IMR-90 (cell line): Measurements from ENCODE around the gene PTGES2. TPM values are rescaled to one million over a fixed set of nuclear protein-coding genes. Genes with fewer than 3 reads are reported as not detected.

Experiments used
- ATAC-seq: fragments of 200-7000 bp; cut with Tn5 transposase; 2 replicates; pipeline ENCODE4 v1.9.1; 2020; ENCODE audit warnings: low read depth, mild to moderate bottlenecking, moderate library complexity
- BruUV-seq: library from RNA; stranded (reverse); fragments of 400-500 nt; replicated peaks from 2 replicates; lab custom pipeline; 2021; lab: Mats Ljungman, UMichigan
- CTCF ChIA-PET: fragments of 300-600 bp; formaldehyde crosslinking; extraction: SDS; loops from one replicate; lab custom pipeline; 2021; ENCODE audit warnings: antibody characterized with exemption; lab: Yijun Ruan, JAX
- POLR2A ChIA-PET: fragments of 300-600 bp; sonication (Branson Sonifier 250); formaldehyde crosslinking; loops from one replicate; lab custom pipeline; 2022; ENCODE audit warnings: antibody characterized with exemption; ENCODE audit not compliant: unreplicated experiment; lab: Charles Lee
- DNase-seq: peaks from one replicate; pipeline ENCODE4 v3.0.0; 2013
- H2AFZ ChIP-seq: replicated peaks from 2 replicates; pipeline ENCODE3; 2013; ENCODE audit warnings: low read length, mild to moderate bottlenecking; ENCODE audit not compliant: poor library complexity
- H2AK5ac ChIP-seq: 2 replicates; pipeline ENCODE4 v1.6.1; 2013; ENCODE audit warnings: low read depth, low read length, inconsistent platforms
- H2AK9ac ChIP-seq: replicated peaks from 2 replicates; pipeline ENCODE3; 2013; ENCODE audit warnings: mild to moderate bottlenecking, low read depth, low read length, moderate library complexity; ENCODE audit not compliant: poor library complexity
- H2BK120ac ChIP-seq: 2 replicates; pipeline ENCODE4 v1.6.1; 2013; ENCODE audit warnings: low read depth, low read length, inconsistent platforms
- H2BK15ac ChIP-seq: 3 replicates; pipeline ENCODE4 v1.6.1; 2013; ENCODE audit warnings: low read depth, low read length, inconsistent platforms
- H2BK20ac ChIP-seq: 2 replicates; pipeline ENCODE4 v1.6.1; 2013; ENCODE audit warnings: low read depth, mild to moderate bottlenecking, inconsistent platforms, low read length, moderate library complexity
- H2BK5ac ChIP-seq: 2 replicates; pipeline ENCODE4 v1.6.1; 2013; ENCODE audit warnings: mild to moderate bottlenecking, low read depth, low read length, inconsistent platforms; ENCODE audit not compliant: poor library complexity, severe bottlenecking
- H3K14ac ChIP-seq: replicated peaks from 2 replicates; pipeline ENCODE4 v1.6.1; 2013; ENCODE audit warnings: low read depth, low read length, inconsistent platforms
- H3K18ac ChIP-seq: 2 replicates; pipeline ENCODE4 v1.6.1; 2013; ENCODE audit warnings: low read depth, low read length, control low read depth
- H3K23ac ChIP-seq: 2 replicates; pipeline ENCODE4 v1.6.1; 2013; ENCODE audit warnings: low read depth, low read length, inconsistent platforms
- H3K27ac ChIP-seq: 2 replicates; pipeline ENCODE4 v1.5.1; 2013; ENCODE audit warnings: mild to moderate bottlenecking, control low read depth, low read length; ENCODE audit not compliant: insufficient read depth
- H3K27me3 ChIP-seq: 2 replicates; pipeline ENCODE4 v1.6.1; 2013; ENCODE audit warnings: low read length; ENCODE audit not compliant: control insufficient read depth, insufficient read depth
- H3K36me3 ChIP-seq: 2 replicates; pipeline ENCODE4 v1.6.1; 2013; ENCODE audit warnings: low read length, mixed read lengths; ENCODE audit not compliant: control insufficient read depth, insufficient read depth
- H3K4ac ChIP-seq: 2 replicates; pipeline ENCODE4 v1.6.1; 2013; ENCODE audit warnings: low read depth, low read length, inconsistent platforms
- H3K4me1 ChIP-seq: 2 replicates; pipeline ENCODE4 v1.6.1; 2013; ENCODE audit warnings: low read length, mixed read lengths; ENCODE audit not compliant: control insufficient read depth, insufficient read depth
- H3K4me2 ChIP-seq: 2 replicates; pipeline ENCODE4 v1.6.1; 2013; ENCODE audit warnings: low read depth, mild to moderate bottlenecking, control low read depth, low read length, moderate library complexity
- H3K4me3 ChIP-seq: 2 replicates; pipeline ENCODE4 v1.5.1; 2013; ENCODE audit warnings: low read depth, mild to moderate bottlenecking, control low read depth, low read length, moderate library complexity; ENCODE audit not compliant: insufficient read depth
- H3K56ac ChIP-seq: 2 replicates; pipeline ENCODE4 v1.6.1; 2013; ENCODE audit warnings: low read length, inconsistent platforms; ENCODE audit not compliant: insufficient read depth; ENCODE audit errors: extremely low read depth
- H3K79me1 ChIP-seq, 2 experiments: 2 replicates each; pipeline ENCODE4 v1.6.1; 2013; ENCODE audit warnings: low read length in 2 of 2, inconsistent platforms in 1 of 2, low read depth in 1 of 2
- H3K9ac ChIP-seq: 2 replicates; pipeline ENCODE4 v1.6.1; 2013; ENCODE audit warnings: low read depth, low read length, control low read depth
- H3K9me1 ChIP-seq: 2 replicates; pipeline ENCODE4 v1.6.1; 2013; ENCODE audit warnings: low read length, inconsistent platforms; ENCODE audit not compliant: insufficient read depth
- H3K9me3 ChIP-seq: 2 replicates; pipeline ENCODE4 v1.6.1; 2013; ENCODE audit warnings: low read length; ENCODE audit not compliant: control insufficient read depth, insufficient read depth
- H4K20me1 ChIP-seq: 2 replicates; pipeline ENCODE4 v1.6.1; 2013; ENCODE audit warnings: low read length, inconsistent platforms; ENCODE audit not compliant: insufficient read depth
- H4K5ac ChIP-seq: 2 replicates; pipeline ENCODE4 v1.6.1; 2013; ENCODE audit warnings: mild to moderate bottlenecking, low read depth, low read length, control low read depth
- H4K8ac ChIP-seq, 2 experiments: 2 replicates each; pipeline ENCODE4 v1.6.1; 2013; ENCODE audit warnings: low read depth in 2 of 2, low read length in 2 of 2, control low read depth in 1 of 2, inconsistent platforms in 1 of 2
- H4K91ac ChIP-seq: 2 replicates; pipeline ENCODE4 v1.6.1; 2013; ENCODE audit warnings: low read depth, low read length, inconsistent platforms; ENCODE audit not compliant: insufficient read depth
- BHLHE40 ChIP-seq: fragments of 150-350 bp; IDR thresholded peaks from 2 replicates; pipeline ENCODE4 v1.6.1; 2016; ENCODE audit warnings: mild to moderate bottlenecking, low read depth, low read length
- CEBPB ChIP-seq: IDR thresholded peaks from 2 replicates; pipeline ENCODE4 v1.6.1; 2012; ENCODE audit warnings: low read depth, low read length, improper control_type of control experiment
- CHD1 ChIP-seq: IDR thresholded peaks from 2 replicates; pipeline ENCODE4 v1.6.1; 2012; ENCODE audit warnings: low read depth, low read length, improper control_type of control experiment
- CTCF ChIP-seq: conservative IDR thresholded peaks from 2 replicates; pipeline ENCODE4 v1.5.1; 2012; ENCODE audit warnings: mild to moderate bottlenecking, low read depth, low read length, improper control_type of control experiment
- ELK1 ChIP-seq: fragments of 150-350 bp; IDR thresholded peaks from 2 replicates; pipeline ENCODE4 v1.6.1; 2016; ENCODE audit warnings: low read depth, mild to moderate bottlenecking, low read length, moderate library complexity, borderline replicate concordance
- FOS ChIP-seq: fragments of 150-350 bp; IDR thresholded peaks from 2 replicates; pipeline ENCODE4 v1.6.1; 2016; ENCODE audit warnings: low read depth, low read length
- MAFK ChIP-seq: IDR thresholded peaks from 2 replicates; pipeline ENCODE4 v1.6.1; 2012; ENCODE audit warnings: low read depth, low read length, improper control_type of control experiment
- MAZ ChIP-seq: IDR thresholded peaks from 2 replicates; pipeline ENCODE4 v1.6.1; 2012; ENCODE audit warnings: low read depth, mild to moderate bottlenecking, low read length, improper control_type of control experiment, moderate library complexity, borderline replicate concordance
- MXI1 ChIP-seq: IDR thresholded peaks from 2 replicates; pipeline ENCODE4 v1.6.1; 2012; ENCODE audit warnings: low read depth, mild to moderate bottlenecking, low read length, moderate library complexity, borderline replicate concordance
- NFE2L2 ChIP-seq: fragments of 150-350 bp; IDR thresholded peaks from 2 replicates; pipeline ENCODE4 v1.6.1; 2016; ENCODE audit warnings: low read depth, mild to moderate bottlenecking, low read length
- POLR2A ChIP-seq: IDR thresholded peaks from 2 replicates; pipeline ENCODE4 v1.6.1; 2012; ENCODE audit warnings: mild to moderate bottlenecking, low read depth, low read length
- RAD21 ChIP-seq: IDR thresholded peaks from 2 replicates; pipeline ENCODE4 v1.6.1; 2012; ENCODE audit warnings: low read length, improper control_type of control experiment
- RCOR1 ChIP-seq: IDR thresholded peaks from 2 replicates; pipeline ENCODE4 v1.6.1; 2012; ENCODE audit warnings: mild to moderate bottlenecking, low read length, improper control_type of control experiment; ENCODE audit not compliant: insufficient replicate concordance
- RFX5 ChIP-seq: IDR thresholded peaks from 2 replicates; pipeline ENCODE4 v1.8.0; 2012; ENCODE audit warnings: low read depth, mild to moderate bottlenecking, low read length, moderate library complexity
- SMC3 ChIP-seq: fragments of 150-350 bp; IDR thresholded peaks from 2 replicates; pipeline ENCODE4 v1.6.1; 2016; ENCODE audit warnings: low read depth, mild to moderate bottlenecking, antibody characterized with exemption, low read length, moderate library complexity
- USF2 ChIP-seq: fragments of 150-350 bp; IDR thresholded peaks from 2 replicates; pipeline ENCODE4 v1.6.1; 2017; ENCODE audit warnings: mild to moderate bottlenecking, antibody characterized with exemption, low read length, low read depth
- WGBS, 2 experiments: methylation state at CpG; one replicate each; pipeline versions ENCODE4 v1.1.5 to v1.1.7; 2013; ENCODE audit warnings: missing lambda C conversion rate in 2 of 2; ENCODE audit not compliant: insufficient read length in 1 of 2; ENCODE audit errors: extremely low coverage in 2 of 2; 5-methylcytosine and 5-hydroxymethylcytosine counted together
- dilution Hi-C: fragments of 300-500 bp; cut with HindIII; formaldehyde crosslinking; loops from one replicate; pipeline ENCODE4 v1.14.3; 2018; ENCODE audit warnings: low sequenced_read_pairs; ENCODE audit not compliant: unreplicated experiment
- in situ Hi-C: fragments of 300-500 bp; cut with MboI; formaldehyde crosslinking; loops from 3 replicates; pipeline ENCODE4 v1.14.3; 2019; ENCODE audit warnings: low sequenced_read_pairs, inconsistent platforms, mixed read lengths
- intact Hi-C: fragments of 100-400 bp; cut with micrococcal nuclease; formaldehyde crosslinking; loops from 2 replicates; pipeline ENCODE4 v1.10.0; 2022
- polyA plus RNA-seq, 3 experiments: library from polyadenylated mRNA; depleted of rRNA; stranded (reverse); fragments of >200 nt; gene quantifications; 2 replicates each; pipeline ENCODE4 v1.2.3, GENCODE V29; 2012; ENCODE audit warnings: low replicate concordance in 1 of 3
- total RNA-seq: library from RNA; depleted of rRNA; stranded (reverse); fragments of >200 nt; gene quantifications from 2 replicates; pipeline ENCODE4 v1.2.3, GENCODE V29; 2012

The PTGES2 gene
- total and polyA plus RNA-seq, 2 of the 4 experiments (the other 2 are of a cell fraction) = 100 to 107 TPM

GRCh38 chr9:128100581-128100980 lies 26.9 kb downstream of the PTGES2 start:
- POLR2A ChIA-PET = interaction anchor here (1.0 kb wide), 1 partner anchor 122 kb away, joined by 3 read pairs; no protein-coding TSS in a partner anchor
- Histone ChIP-seq H3K27ac (peak overlapping the region; percentile 86; the same call in 1 of the 2 replicates), H3K4me3 (no peak overlapping the region), H3K23ac (peak overlapping the region; percentile 97), H4K8ac (no peak overlapping the region; a peak in 1 of 4 replicates), H4K20me1 (peaks cover 36% of the 10 kb centered on the region), H3K56ac (no peak overlapping the region), H2AK9ac (peak overlapping the region; percentile 99), H4K91ac (no peak overlapping the region), H2BK5ac (peak overlapping the region; percentile 97), H3K79me1 (peaks cover 30 to 87% of the 10 kb centered on the region in 2 experiments), H3K9me1 (peaks cover 27% of the 10 kb centered on the region; the same call in 1 of the 2 replicates), H2AK5ac (peak overlapping the region; percentile 40), H3K9ac (no peak overlapping the region), H3K4ac (peak overlapping the region; percentile 98; the same call in 1 of the 2 replicates), H4K5ac (no peak overlapping the region), H2BK15ac (no peak overlapping the region), H2BK120ac (no peak overlapping the region), H3K9me3 (no peaks in the 10 kb centered on the region), H3K36me3 (peaks cover 40% of the 10 kb centered on the region), H3K4me1 (peaks cover 25% of the 10 kb centered on the region), H2AFZ (no peak overlapping the region), H3K27me3 (no peaks in the 10 kb centered on the region), H3K4me2 (peak overlapping the region; percentile 8; the same call in 1 of the 2 replicates), H3K18ac (no peak overlapping the region), H2BK20ac (no peak overlapping the region), H3K14ac (peak overlapping the region; percentile 96)
- WGBS, 2 experiments = 95% methylated on average over 8 of the region's 10 CpGs; no CpG with 5 or more reads in 1 of the 2 experiments
- ATAC-seq (no peak), DNase-seq (no peak)
- dilution Hi-C loops = no loop called here
- in situ Hi-C loops = no loop called here
- CTCF ChIA-PET = interaction anchor here (3.2 kb wide), 1 partner anchor 17 kb away, joined by 16 read pairs; no protein-coding TSS in a partner anchor
- intact Hi-C loops = no loop called here
- BruUV-seq = no TSS peak
- TF ChIP-seq NFE2L2 (no peak), CEBPB (no peak), RCOR1 (no peak), MXI1 (no peak), RAD21 (no peak), CHD1 (no peak), POLR2A (no peak), RFX5 (no peak), CTCF (no peak), USF2 (no peak), ELK1 (no peak), MAZ (no peak), FOS (no peak), SMC3 (no peak), BHLHE40 (no peak), MAFK (no peak)
